ENCODE measurements around the gene NUP214.

GRCh38 chr9:131234799-131235479 is 109.6 kb downstream of the NUP214 start:
- TF ChIP-seq, protein P1, sequence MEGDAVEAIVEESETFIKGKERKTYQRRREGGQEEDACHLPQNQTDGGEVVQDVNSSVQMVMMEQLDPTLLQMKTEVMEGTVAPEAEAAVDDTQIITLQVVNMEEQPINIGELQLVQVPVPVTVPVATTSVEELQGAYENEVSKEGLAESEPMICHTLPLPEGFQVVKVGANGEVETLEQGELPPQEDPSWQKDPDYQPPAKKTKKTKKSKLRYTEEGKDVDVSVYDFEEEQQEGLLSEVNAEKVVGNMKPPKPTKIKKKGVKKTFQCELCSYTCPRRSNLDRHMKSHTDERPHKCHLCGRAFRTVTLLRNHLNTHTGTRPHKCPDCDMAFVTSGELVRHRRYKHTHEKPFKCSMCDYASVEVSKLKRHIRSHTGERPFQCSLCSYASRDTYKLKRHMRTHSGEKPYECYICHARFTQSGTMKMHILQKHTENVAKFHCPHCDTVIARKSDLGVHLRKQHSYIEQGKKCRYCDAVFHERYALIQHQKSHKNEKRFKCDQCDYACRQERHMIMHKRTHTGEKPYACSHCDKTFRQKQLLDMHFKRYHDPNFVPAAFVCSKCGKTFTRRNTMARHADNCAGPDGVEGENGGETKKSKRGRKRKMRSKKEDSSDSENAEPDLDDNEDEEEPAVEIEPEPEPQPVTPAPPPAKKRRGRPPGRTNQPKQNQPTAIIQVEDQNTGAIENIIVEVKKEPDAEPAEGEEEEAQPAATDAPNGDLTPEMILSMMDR (IDR thresholded peaks at IDR 0.05; ENCODE audit: low read depth, low read length, poor library complexity, severe bottlenecking), result no peak
- TF ChIP-seq EZH2phosphoT487 (IDR thresholded peaks at IDR 0.05; ENCODE audit: borderline replicate concordance, low read length), result no peak
